AG20443 (cell line): ENCODE results near the gene NEDD4.
A peak's percentile ranks its signal among the peaks of the same experiment; 100 is the strongest.
"Not testable (repeated sequence)": the region's sequence is repeated elsewhere in the genome, so short reads cannot be mapped to it uniquely, and the experiment has no call there.

Experiments
- DNase-seq: peaks from one replicate; pipeline ENCODE4 v3.0.0; 2012; ENCODE audit warnings: low spot score, mixed read lengths

NEDD4 gene

DNA sequence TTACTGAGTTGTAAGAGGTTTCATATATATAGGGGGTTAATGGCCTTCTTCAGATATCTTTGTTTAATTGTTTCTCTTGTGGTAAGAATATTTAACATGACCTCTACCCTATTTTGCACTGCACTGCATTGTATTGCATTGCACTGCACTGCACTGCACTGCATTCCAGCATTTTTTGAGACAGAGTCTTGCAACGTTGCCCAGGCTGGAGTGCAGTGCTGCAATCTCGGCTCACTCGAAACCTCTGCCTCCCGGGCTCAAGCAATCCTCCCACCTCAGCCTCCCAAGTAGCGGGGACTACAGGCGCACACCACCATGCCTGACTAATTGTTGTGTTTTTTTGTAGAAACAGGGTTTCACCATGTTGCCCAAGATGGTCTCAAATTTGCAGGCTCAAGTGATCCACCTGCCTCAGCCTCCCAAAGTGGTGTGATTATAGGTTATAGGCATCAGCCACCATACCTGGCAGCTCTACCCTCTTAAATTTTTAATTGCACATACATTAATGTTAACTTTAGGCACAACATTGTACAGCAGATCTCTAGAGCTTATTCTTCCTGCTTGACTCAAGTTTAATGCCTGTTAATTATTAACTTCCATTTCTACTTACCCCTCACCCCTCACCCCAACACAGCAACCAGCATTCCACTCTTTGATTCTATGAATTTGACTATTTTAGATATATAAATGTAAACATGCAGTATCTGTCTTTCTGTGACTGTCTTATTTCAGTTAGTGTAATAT is 38.4 kb downstream of the NEDD4 start:
- DNase-seq, result no peak

DNA sequence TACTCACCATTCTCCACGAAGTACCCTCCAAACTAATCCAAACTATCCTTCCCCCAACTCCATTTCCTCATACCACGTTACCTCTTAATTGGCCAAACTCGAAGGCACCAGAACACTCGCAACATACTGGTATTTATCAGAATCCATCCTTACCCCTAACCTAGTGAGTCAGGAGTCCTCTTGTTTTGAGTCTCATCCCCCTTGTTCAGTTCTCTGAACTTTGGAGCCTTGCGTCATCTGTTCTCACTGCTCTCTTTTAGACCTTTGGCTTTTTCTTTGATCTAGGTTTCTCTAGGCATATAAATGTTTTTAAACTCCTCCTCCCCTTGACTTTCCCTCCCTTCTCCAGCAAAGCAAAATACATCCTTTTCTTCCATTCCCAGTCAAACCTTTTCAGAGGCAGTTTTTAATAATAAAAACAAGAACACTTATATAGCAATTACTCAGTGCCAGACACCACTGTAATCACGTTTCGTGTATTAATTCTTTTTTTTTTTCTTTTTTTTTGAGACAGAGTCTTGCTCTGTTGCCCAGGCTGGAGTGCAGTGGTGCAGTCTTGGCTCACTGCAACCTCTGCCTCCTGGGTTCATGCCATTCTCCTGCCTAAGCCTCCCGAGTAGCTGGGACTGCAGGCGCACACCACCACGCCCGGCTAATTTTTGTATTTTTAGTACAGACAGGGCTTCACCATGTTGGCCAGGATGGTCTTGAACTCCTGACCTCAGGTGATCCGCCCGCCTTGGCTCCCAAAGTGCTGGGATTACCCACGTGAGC is 40.7 kb downstream of the NEDD4 start:
- not testable (repeated sequence) for DNase-seq

DNA sequence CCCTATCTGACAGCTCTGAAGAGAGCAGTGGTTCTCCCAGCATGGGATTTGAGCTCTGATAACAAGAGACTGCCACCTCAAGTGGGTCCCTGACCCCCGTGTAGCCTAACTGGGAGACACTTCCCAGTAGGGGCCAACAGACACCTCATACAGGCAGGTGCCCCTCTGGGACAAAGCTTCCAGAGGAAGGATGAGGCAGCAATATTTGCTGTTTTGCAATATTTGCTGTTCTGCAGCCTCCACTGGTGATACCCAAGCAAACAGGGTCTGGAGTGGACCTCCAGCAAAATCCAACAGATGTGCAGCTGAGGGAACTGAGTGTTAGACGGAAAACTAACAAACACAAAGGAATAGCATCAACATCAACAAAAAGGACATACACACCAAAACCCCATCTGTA is 48.8 kb downstream of the NEDD4 start:
- not testable (repeated sequence) for DNase-seq

DNA sequence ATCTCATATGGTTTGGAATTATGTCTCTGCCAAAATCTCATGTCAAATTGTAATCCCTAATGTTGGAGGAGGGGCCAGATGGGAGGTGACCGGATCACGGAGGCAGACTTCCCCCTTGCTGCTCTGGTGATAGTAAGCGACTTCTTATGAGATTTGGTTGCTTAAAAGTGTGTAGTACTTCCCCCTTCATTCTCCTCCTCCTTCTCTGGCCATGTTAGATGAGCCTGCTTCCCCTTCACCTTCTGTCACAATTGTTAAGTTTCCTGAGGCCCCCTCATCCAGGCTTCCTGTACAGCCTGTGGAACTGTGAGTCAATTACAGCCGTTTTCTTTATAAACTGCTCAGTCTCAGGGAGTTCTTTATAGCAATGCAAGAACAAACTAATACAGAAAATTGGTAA is 51.1 kb downstream of the NEDD4 start:
- no peak for DNase-seq

DNA sequence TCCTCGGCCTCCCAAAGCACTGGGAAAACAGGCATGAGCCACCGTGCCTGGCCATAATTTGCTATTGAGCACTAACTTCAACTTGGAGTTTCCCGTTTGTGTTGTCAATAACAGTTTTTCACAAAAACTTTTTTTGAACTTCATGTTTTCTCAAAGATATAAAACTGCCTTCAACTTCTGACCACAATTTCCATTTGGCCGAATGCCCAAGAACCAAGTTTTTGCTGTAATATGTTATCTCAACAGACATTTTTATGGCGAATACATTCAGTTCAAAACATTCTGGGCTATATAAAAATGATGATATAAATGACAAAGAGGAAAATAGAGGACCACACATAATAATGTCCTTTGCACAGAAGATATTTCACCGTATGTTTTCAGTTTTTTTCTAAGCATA is 56.4 kb downstream of the NEDD4 start:
- no peak for DNase-seq

DNA sequence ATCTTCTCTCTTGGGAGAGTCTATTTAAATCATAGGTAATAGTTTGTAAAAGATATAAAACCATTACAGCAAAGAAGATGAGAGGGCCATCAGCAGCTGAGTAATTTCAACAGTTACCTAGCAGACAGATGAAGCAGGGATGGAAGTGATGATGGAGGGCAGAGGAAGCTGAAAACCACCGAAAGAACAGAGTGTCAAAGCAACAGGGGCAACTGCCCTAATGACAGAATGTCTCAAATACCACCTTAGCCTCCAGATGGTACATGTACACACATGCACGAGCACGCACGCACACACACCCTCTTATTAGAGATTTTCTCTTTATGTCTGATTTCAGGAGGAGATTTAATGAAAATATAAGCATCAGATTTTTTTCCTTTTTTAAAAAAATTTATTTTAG is 64.5 kb downstream of the NEDD4 start:
- DNase-seq, result no peak

DNA sequence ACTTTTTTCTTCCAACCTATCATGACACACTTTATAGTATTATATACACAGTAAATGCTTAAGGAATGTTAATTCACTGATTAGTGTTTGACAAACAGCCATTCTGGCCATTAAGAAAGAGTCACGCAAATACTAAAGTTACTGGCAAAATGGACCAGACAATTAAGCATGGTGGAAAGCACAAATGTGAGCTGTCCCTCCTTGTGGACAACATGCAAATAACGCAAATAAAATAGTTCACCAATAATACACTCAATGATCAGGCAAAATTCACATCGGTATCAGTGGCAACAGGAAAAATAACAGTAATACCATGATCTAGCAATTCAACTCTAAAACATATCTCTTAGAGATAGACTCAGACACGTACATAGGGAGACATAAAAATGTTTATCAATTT is 71.7 kb downstream of the NEDD4 start:
- no peak for DNase-seq

DNA sequence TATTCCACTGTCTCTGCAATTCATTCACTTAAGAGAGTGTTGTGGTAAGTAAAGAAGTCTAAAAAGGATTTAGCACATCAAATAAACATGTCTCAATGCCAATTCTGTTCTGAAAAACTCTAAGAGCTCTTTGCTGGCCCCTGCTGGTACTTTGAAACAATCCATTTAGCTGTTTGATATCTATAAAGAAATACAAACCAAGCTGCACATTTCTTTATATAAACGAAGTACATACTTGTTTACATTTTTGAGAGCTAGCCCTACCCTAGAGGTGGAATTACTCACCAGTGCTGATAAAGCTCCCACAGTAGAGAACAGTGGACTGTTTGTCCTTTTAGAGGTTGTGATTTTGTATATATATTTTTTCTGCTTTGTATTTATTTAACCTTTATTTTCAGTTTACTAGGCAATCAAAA is 75.5 kb downstream of the NEDD4 start:
- DNase-seq, result peak; percentile 41

DNA sequence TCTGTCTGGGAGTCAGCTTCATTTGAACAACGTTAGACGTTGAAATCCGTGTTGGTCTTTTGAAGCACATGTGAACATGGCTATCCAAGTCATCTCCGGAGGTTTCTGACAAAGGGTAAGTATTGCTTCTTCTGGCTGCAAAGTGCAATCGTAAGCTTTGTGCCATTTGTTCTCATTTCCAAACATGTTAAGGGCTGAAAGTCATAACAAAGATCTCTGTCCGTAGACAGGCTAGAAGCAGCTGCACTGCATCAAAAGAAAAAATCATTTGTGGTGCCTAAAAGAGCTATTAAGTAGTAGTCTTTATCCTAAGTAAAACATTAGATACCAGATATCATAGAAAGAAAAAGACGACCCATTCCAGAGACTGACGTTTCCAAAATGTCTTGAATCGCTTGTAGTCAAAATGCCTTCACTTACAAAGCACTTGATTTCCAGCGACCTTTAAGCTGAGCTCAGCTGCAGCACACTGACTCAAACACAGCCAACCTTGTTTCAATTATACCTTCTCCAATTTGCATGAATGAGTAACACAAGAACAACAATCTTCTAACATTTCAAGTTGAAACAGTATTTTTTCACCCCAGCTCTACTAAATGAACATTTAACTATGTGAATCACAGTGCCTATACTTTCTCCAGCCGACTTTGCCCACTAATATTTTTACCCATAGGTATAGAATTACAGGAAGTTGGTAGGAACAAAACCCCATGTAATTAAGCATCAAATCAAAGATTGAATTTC is 76.6 kb downstream of the NEDD4 start:
- DNase-seq, result peak; percentile 47

DNA sequence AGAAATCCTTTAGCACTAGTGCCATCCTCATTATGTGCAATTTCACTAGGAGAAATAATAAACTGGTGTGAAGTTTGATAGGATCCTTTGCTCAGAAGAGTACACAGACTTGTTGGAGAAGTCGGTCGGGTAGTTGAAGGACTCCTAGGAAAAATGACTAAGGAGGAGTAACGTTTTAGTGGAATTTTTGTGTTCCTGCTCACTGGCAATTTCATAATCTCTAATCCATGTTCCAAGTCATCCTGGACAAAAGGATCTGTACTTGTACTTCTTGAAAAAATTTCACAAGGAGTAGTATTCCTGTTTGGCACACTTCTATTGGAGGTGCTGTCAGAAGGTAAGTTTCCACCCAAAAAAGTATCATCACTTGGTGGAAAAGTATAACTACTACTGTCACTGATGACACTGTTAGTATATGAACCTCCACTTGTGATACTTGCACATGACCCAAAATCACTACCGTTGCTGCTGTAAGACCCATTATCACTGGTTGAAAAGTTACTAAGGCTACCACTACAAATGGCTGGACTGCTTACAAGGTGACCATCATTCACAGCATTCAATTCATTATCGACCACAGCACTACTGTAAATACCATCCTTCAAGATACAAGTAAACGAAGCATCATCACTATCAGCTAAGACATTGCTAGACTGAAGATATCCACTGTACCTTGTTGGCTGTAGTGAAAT is 77.4 kb downstream of the NEDD4 start:
- peak; percentile 21 for DNase-seq

DNA sequence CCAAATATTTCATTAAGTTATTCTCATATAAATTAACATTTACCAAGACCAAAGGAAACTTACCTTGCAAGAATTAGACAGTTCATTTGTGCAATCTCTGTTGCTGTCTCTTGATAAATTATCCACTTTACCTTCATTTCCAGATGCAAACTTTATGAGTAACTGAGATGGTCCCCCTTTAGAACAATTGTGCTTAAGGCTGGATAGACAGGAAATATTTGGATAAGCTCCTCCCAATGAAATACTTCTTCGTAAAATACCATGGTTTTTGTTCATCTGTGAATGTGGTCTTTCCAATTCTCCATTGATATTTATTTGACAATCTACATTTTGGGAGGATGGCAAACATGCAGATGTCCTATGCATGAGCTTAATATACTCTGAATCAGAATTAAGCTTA is 78.2 kb downstream of the NEDD4 start:
- DNase-seq, result no peak

DNA sequence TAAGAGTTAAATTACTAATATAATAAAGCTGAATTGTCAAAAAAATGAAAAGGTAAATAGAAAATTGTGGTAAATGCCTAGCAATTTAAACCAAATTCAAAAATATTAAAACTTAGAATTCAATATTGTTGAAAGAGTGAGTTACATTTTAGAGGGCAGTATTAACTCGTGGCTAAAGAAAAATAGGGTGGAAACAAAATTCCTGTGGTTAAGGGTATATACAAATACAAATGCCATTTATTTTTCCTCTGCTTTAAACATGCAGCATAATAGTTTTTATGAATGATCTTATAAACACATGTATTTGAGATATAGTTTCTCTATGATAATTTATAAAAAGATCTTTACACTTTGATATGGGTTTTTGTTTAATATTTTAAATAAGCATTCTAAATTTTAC is 79.0 kb downstream of the NEDD4 start:
- DNase-seq, result no peak

DNA sequence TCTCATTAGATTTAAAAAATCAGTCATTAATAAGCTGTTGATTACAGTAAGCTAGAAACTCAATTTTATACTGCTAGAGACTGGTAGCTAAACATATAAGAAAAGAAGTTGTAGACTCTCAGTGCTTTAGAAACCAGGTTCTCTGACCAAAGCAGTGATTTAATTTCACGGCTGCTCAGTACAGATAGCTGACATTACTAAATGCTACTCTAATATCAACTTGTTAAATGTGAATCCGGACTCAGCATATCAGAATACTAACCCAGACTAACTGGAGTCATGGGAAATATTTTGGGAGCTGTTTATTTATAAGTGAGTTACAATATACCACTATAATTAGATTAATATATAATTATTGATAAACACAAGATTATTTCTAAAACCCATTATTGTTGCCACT is 80.4 kb downstream of the NEDD4 start:
- no peak for DNase-seq

DNA sequence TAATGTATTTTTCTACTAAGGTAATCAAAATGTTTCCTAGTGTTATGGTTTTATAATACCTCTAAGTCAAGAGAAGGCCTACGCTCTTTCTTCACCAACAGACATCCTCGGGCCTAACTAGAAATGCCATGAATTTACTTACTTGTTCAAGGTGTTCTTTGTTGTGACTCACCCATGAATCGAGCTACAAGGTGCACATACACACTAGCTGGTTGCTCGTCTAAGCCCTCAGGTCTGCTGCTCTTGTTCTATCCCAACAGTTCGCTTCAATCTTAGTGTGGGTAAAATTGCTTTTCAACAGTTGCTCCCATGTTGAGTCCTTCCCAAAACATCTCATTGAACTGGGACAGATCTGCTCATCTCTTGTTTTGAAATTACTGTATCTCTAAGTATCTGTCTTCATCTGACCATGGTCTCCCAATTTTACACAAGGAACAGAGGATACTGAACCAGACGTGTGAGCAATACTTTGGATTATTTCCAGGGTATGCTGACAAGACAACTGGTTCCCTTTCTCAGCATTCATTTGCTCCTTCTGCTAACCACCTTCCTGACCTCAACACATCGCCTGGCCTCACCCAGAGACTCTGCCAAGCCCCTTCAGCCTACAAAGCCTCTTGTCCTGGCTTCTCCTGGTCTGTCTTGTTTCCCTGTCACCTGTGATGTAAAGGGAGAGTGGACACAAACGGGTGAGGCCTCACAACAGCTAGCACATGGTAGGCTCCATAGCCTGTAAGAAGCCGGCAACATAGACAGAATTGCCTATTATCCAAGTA is 84.2 kb downstream of the NEDD4 start:
- DNase-seq, result peak; percentile 61

DNA sequence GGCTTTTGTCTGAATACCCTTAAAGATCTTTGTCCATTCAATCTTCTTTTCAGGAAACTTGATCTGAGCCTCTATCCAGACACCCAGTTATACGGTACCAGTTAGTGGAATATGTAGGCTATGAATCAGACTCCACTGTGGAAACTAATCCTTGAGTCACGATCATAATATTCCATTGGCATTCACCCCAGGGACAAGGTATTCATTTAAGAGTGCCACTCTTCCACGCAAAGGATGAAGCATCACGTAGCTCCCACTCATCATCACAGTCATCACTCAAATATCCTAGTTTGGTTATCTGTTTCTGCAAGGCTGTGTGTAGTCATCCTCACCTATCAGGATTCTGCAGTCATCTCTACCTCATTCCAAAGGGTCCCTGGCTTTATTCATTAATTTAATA is 85.6 kb downstream of the NEDD4 start:
- DNase-seq, result peak; percentile 81

DNA sequence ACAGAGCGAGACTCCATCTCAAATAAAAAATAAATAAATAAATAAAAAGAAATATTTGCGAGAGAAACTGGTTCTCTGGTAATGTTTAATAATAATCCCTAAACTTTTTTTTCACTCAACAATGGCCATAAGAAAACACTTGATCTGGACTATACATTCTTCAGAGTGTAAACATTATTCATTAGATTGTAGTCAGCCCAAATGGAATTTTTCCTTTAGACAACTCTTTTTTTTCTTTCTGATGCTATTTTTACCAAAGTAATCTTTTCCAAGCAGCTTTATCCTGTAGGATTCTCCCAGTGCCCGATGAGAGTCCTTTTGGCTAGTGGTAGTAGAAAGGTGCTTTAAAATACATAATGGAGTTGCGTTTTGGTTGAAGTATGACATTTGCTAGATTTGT is 90.4 kb downstream of the NEDD4 start:
- no peak for DNase-seq

DNA sequence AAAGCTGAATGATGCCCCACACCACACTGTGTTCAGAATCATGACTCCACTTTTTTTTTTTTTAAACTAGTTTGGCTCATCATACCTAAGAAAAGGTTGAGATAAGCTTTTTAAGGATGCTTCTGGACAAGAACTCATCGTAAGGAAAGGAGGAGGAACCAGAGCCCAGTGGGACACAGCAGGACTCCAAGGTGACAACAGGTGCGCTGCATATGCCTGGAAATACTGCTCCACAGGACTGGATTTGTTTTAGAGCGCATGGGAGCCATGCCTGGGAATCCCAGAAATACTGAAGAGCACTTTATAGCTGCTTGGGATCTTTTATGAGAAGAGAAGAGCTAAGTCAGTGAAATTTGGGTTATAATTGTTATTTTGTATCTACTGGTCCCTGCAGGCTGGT is 93.4 kb downstream of the NEDD4 start:
- DNase-seq, result no peak

DNA sequence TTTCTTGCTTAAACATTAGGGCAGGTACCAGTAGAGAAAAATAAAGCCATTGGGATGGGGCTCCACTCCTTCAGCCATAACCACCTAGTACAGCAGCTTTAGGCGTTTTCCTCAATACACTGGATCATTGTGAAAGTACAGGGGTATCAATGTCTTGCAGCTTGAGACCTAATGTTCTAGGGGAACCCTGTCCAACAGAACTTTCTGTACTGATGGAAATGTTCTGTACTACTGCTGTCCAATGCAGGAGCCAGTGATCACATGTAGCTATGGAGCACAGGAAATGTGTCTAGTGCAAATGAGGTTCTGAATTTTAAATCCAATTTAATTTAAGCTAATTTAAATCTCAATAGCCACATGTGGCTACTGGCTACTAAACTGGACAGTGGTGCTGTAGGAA is 93.9 kb downstream of the NEDD4 start:
- DNase-seq, result no peak

DNA sequence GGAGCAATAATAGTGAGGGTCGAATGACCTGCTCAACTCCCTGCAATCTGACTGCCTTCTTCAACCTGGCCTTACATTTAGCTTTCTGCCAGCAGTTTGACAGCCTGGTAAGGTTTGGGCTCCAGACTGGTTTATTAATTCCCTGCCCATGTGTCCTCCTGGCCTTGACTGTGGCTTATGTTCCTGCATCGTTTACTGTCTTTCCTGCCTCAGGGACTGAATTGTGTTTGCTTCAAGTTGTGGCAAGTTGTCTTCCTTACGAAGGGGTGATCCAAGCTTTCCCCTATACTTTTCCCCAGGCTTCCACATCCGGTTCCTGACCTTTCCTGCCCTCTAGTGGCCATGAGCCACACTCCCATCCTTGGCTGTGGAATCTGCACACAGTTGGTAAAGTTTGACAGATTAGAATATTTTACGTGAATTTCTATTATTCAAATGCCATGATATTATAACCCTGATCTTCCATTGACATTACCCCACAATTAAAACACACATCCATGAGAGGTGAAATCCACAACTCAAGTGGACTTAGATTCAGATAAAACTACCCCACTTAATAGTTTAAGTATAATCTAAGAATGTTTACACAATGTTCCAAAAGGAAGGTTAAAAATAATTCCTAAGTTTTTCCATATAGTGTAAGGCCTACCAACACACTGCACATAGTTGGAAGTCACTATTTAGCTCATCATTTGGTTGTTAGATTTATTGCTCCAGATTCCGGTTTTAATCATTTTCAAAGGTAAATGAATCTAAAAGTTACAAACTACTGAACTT is 95.7 kb downstream of the NEDD4 start:
- DNase-seq, result peak; percentile 74

DNA sequence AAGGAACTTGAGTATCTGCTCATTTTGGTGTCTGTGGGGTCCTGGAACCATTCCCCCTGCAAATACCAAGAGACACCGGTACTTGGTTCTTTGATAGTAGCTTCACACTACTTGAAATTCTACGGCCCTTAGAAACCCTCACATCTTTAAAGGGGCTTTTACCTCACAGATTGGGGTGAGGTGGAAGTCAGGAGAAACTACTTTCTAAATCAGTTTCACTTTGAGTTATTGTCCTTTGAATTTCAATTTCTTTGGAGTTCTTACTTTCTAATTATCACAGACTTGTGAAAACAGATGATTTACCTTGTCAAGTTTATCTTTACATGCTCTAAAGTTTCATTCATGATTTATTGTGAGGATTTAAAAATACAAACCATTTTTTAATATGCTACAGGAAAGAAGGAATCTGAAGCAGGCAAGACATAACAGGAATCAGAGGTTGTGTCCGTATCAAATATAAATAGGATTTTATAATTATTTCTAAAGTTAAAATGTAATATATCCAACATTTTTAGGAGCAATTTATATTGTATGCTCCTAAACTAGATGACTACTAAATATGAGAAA is 98.9 kb downstream of the NEDD4 start:
- DNase-seq, result no peak
